Stimulated activated CD8-positive, alpha-beta memory T cell treated with anti-CD3 and anti-CD28 coated beads, Interleukin-2, amount 100 ng/mL, for 1 hour (primary cell): ENCODE data around the gene SLC30A3.

Experiments
- DNase-seq, 2 donors: peaks; one replicate each; pipeline ENCODE4 v3.0.0-alpha.2; 2020; ENCODE audit warnings: low read depth in 2 of 2

Gene SLC30A3

DNA sequence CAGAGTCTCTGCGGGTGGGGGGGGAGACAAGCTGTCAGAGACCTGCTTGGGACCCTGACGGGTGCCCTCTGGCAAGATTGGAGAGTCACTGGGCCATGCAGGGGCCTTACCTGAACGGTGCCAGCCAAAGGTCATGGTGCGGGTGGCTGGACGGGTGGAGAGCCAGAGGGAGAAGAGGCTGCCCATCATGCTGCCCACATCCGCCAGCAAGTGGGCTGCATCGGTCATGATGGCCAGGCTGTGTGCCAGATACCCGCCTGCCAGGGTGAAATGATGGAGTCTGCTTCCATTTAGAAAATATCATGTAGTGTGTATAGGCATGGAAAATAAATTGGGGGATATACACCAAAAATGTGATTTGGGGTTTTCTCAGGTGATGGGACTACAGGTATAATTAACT is 4.8 kb downstream of the SLC30A3 start:
- DNase-seq: no peak

DNA sequence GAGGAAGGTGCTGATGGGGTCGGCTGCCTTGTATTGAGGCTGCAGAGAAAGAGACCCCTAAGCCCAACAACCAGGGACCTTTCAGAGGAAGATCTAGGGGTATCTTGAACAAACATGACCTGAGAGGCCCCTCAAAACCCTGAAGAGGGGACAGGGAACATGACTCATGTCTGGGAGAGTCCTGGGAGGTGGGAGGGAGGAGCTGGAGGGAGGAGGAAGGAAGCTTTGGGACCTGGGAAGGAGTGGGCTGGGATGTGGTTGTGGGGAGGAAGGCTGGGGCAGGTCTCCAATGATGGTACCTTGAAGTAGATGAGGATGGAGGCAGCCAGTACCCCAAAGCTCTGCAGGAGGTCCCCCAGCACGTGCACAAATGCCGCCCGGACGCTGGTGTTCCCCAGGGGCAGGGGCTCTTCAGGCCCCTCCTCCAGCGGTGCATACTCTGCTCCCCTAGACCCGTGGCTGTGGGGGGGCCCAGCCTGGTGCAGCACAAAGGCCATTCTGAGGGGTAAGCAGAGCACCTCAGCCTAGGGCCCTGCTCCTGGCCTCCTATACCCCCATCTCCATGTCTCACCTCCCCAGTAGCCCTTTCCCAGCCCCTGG is 5.9 kb downstream of the SLC30A3 start:
- DNase-seq: no peak

DNA sequence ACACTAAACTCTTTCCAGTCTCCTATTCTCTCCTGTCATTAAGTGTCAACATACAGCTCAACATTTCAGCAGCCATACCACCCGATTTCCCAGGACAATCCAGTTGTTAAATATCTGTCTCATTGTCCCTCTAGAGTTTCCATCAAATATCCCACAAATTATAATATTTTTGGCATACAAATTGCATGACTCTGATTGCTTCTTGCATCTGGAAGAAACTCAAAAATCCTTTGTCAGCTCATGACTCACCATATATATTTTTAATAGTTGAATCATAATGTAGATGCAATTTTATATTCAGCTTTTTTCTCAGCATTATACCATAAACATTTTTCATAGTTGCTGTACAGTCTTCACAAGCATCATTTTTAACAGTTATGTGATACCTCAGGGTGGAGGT is 7.2 kb downstream of the SLC30A3 start:
- no peak for DNase-seq

DNA sequence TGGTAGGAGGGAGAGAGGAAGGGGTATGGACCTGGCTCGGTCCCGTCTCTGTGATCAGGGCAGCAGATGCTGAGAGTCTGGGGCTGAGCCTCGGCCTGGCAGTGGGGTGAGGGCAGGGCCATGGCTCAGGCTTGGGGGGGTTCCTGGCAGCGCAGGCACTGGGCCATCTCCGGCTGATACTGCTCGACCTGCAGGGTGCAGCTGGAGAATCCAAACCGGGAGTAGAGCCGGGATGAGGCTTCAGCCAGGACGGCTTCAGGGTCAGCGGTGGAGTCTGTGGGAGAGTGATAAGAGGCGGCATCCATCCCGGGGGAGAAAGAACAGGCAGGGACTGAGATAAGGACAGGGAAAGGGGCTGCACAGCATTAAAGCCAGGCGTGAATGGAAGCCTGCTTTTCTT is 7.7 kb downstream of the SLC30A3 start:
- no peak for DNase-seq

- DNase-seq: no peak
Observed at GRCh38 chr2:27251766-27252165, 11.1 kb downstream of the SLC30A3 start.

GRCh38 chr2:27250652-27251379 is 12.0 kb downstream of the SLC30A3 start:
- DNase-seq: no peak

- peak in 1 of 2 donors; percentile 8 for DNase-seq
Observed at GRCh38 chr2:27249891-27250651, 12.8 kb downstream of the SLC30A3 start.

- DNase-seq: no peak
Observed at GRCh38 chr2:27249159-27249890, 13.5 kb downstream of the SLC30A3 start.

- DNase-seq: no peak
Observed at GRCh38 chr2:27247893-27248292, 15.0 kb downstream of the SLC30A3 start.

GRCh38 chr2:27245626-27246025 is 17.2 kb downstream of the SLC30A3 start:
- no peak for DNase-seq

- no peak for DNase-seq
Observed at GRCh38 chr2:27245116-27245515, 17.7 kb downstream of the SLC30A3 start.

DNA sequence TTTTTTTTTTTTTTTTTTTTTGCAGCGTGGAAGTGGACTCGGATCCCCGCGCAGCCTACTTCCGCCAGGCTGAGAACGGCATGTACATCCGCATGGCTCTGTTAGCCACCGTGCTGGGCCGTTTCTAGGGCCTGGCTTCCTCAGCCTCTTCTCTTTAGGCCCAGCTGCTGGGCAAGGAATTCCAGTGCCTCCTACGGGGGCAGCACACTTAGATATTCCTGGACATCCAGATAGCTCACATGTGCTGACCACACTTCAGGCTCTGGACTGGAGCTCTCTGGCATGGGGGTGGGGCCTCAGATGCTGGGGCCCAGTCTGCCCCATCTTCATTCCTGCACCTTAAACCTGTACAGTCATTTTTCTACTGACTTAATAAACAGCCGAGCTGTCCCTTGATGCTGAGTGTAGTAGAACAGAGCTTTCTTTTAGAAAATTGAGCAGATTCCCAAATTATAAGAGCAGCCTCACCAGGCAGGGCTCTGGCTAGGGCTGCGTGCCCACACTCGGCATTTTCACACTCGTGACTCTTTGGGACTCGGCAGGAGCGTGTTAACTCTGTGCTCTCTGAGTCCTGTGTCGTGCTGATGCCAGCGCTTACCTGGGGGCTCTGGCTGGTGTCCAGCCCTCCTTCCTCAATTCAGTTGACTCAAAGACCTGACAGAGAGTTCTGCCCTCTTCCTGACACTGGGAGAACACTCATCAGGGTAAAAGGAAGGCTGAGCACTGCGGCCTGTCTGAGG is 19.3 kb downstream of the SLC30A3 start:
- no peak for DNase-seq

GRCh38 chr2:27242614-27242951 is 20.3 kb downstream of the SLC30A3 start:
- no peak for DNase-seq

GRCh38 chr2:27241761-27242613 is 20.9 kb downstream of the SLC30A3 start:
- DNase-seq: no peak

GRCh38 chr2:27240406-27240805 is 22.4 kb downstream of the SLC30A3 start:
- DNase-seq: no peak

DNA sequence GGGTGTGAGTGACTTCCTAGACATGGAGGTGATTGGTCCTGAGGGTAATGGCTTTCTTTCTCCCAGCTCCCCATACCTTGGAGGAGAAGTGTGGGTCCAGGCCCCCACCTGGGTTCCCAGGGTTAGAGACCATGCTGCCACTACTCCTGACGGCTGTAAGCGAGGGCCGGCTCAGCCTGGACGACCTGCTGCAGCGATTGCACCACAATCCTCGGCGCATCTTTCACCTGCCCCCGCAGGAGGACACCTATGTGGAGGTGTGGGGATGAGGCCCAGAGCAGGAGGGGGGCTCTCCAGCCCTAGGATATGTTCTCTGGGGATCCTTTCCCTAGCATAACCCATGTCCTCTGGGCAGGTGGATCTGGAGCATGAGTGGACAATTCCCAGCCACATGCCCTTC is 23.9 kb downstream of the SLC30A3 start:
- no peak for DNase-seq

DNA sequence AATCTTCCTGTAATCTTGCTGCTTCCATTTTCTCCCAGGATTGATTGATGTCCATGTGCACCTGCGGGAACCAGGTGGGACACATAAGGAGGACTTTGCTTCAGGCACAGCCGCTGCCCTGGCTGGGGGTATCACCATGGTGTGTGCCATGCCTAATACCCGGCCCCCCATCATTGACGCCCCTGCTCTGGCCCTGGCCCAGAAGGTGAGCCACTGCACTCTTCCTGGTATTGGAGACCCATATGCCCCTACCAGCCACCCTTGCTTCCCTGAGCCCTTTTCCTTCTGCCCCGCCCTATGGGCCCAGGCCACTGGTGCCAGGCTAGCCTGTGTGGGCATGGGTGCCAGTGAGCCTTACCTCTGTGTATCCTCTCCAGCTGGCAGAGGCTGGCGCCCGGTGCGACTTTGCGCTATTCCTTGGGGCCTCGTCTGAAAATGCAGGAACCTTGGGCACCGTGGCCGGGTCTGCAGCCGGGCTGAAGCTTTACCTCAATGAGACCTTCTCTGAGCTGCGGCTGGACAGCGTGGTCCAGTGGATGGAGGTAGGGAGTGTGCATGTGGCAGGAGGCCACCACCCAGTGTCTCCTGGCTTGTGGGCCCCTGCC is 25.4 kb downstream of the SLC30A3 start:
- DNase-seq: no peak

- no peak for DNase-seq
Observed at GRCh38 chr2:27236626-27237025, 26.2 kb downstream of the SLC30A3 start.

DNA sequence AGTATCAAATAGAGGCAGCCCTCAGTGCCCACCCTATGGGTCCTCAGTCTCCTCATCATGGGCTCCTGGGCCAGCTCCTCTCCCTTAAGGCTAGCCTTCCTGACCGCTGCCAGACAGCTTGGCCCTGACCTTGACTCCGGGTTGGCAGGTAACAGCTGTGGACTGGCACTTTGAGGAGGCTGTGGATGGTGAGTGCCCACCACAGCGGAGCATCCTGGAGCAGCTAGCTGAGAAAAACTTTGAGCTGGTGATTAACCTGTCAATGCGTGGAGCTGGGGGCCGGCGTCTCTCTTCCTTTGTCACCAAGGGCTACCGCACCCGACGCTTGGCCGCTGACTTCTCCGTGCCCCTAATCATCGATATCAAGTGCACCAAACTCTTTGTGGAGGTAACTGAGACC is 26.7 kb downstream of the SLC30A3 start:
- DNase-seq: no peak

DNA sequence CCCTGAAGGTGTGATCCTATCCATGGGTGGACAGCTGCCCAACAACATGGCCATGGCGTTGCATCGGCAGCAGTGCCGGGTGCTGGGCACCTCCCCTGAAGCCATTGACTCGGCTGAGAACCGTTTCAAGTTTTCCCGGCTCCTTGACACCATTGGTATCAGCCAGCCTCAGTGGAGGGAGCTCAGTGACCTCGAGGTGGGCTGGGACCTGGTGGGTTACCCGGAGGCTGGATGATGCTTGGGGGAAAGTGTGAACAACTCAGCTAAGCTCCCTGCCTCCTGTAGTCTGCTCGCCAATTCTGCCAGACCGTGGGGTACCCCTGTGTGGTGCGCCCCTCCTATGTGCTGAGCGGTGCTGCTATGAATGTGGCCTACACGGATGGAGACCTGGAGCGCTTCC is 29.5 kb downstream of the SLC30A3 start:
- DNase-seq: no peak
